Adipocyte (in vitro differentiated cells): ENCODE data around the gene ESYT2.

Experiments
- DNase-seq: peaks from one replicate; pipeline ENCODE4 v3.0.0-alpha.2; 2015; ENCODE audit warnings: low read depth
- H3K27me3 ChIP-seq: replicated peaks from 2 replicates; pipeline ENCODE4 v1.7.0; 2013; ENCODE audit warnings: mild to moderate bottlenecking, low read length, moderate library complexity; ENCODE audit not compliant: control insufficient read depth, insufficient read depth
- H3K36me3 ChIP-seq: 2 replicates; pipeline ENCODE4 v1.7.0; 2013; ENCODE audit warnings: low read length, mild to moderate bottlenecking, moderate library complexity; ENCODE audit not compliant: control insufficient read depth, insufficient read depth, severe bottlenecking
- H3K4me1 ChIP-seq: 2 replicates; pipeline ENCODE4 v1.7.0; 2013; ENCODE audit warnings: mild to moderate bottlenecking, low read length, moderate library complexity; ENCODE audit not compliant: control insufficient read depth, insufficient read depth
- H3K4me3 ChIP-seq: 2 replicates; pipeline ENCODE4 v1.7.0; 2013; ENCODE audit warnings: mild to moderate bottlenecking, low read length, moderate library complexity
- H3K9ac ChIP-seq: 2 replicates; pipeline ENCODE4 v1.7.0; 2013; ENCODE audit warnings: mild to moderate bottlenecking, low read length, moderate library complexity
- H3K9me3 ChIP-seq: 2 replicates; pipeline ENCODE4 v1.7.0; 2013; ENCODE audit warnings: mild to moderate bottlenecking, low read length, moderate library complexity; ENCODE audit not compliant: control insufficient read depth

Gene ESYT2

GRCh38 chr7:158809596-158809995 lies 19.7 kb downstream of the ESYT2 start:
- Histone ChIP-seq H3K9ac (no peak overlapping the region), H3K27me3 (no peaks in the 10 kb centered on the region), H3K36me3 (peaks cover 4% of the 10 kb centered on the region), H3K4me3 (no peak overlapping the region), H3K9me3 (no peaks in the 10 kb centered on the region), H3K4me1 (peaks cover 43% of the 10 kb centered on the region)
- no peak for DNase-seq

DNA sequence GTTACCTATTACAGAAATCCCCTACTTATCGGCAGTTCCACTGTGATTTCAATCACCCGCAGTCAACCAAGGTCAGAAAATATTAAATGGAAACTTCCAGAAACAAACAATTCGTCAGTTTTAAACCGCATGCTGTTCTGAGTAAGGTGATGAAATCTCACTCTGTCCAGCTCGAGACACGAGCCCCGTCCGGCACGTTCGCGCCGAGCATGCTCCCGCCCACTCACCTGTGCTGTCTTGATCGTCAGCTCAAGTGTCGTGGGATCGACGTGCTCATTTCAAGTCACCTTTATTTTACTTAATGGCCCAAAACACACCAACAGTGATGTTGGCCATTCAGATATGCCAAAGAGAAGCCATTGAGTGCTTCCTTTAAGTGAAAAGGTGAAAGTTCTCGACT lies 21.2 kb downstream of the ESYT2 start:
- DNase-seq = no peak
- Histone ChIP-seq H3K4me3 (no peak overlapping the region), H3K4me1 (peaks cover 43% of the 10 kb centered on the region), H3K9me3 (no peaks in the 10 kb centered on the region), H3K9ac (no peak overlapping the region), H3K36me3 (peaks cover 7% of the 10 kb centered on the region), H3K27me3 (no peaks in the 10 kb centered on the region)

DNA sequence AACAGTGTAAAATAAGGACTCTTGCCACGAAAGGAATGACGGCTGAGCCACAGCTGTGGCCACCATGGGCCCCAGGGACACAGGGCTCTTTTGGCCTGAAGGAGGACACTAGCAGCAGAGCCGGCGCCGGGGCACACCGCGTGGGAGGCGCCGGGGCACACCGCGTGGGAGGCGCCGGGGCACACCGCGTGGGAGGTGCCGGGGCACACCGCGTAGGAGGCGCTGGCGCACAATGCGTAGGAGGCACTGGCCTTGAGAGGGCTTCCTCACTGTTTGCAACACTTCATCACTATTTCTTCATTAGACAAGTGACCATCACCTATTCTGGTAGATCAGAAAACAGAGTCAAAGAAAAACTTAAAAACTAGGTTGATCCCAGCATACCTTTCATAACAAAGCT lies 23.4 kb downstream of the ESYT2 start:
- Histone ChIP-seq H3K4me3 (no peak overlapping the region), H3K27me3 (no peaks in the 10 kb centered on the region), H3K36me3 (peaks cover 7% of the 10 kb centered on the region), H3K9me3 (no peaks in the 10 kb centered on the region), H3K4me1 (peaks cover 44% of the 10 kb centered on the region), H3K9ac (no peak overlapping the region)
- DNase-seq = no peak

DNA sequence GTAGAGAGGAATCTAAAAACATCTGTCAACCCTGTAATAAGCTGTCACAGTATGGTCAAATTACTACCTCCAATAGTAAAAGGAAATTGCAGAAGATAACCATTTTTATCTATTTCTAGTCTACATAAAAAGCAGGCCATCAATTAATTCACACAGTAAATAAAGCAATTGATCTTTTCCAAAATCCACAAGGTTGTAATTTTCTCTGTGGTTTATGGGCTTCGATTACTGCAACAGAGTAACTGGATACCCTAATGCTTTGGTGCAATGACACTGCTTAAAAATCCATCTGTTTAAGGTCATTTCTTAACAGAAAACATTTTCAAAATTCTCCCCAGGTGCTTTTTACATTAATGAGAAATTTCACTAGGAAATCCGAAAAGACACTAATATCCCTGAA lies 23.9 kb downstream of the ESYT2 start:
- no peak overlapping the region for H3K9ac ChIP-seq
- H3K36me3 ChIP-seq = peaks cover 7% of the 10 kb centered on the region
- H3K4me1 ChIP-seq = peaks cover 39% of the 10 kb centered on the region
- no peak overlapping the region for H3K4me3 ChIP-seq
- H3K27me3 ChIP-seq = no peaks in the 10 kb centered on the region
- no peaks in the 10 kb centered on the region for H3K9me3 ChIP-seq
- peak; percentile 38 for DNase-seq

DNA sequence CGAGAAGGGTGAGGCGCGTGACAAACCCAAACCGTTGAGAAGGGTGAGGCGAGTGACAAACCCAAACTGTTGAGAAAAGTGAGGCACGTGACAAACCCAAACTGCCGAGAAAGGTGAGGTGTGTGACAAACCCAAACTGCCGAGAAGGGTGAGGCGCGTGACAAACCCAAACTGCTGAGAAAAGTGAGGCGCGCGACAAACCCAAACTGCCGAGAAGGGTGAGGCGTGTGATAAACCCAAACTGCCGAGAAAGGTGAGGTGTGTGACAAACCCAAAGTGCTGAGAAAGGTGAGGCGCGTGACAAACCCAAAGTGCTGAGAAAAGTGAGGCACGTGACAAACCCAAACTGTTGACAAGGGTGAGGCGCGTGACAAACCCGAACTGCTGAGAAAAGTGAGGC lies 25.0 kb downstream of the ESYT2 start:
- H3K9ac ChIP-seq = no peak overlapping the region
- no peaks in the 10 kb centered on the region for H3K9me3 ChIP-seq
- no peak overlapping the region for H3K4me3 ChIP-seq
- H3K27me3 ChIP-seq = no peaks in the 10 kb centered on the region
- H3K36me3 ChIP-seq = peaks cover 7% of the 10 kb centered on the region
- no peak for DNase-seq
- H3K4me1 ChIP-seq = peaks cover 38% of the 10 kb centered on the region

- Histone ChIP-seq H3K36me3 (peaks cover 7% of the 10 kb centered on the region), H3K4me1 (peaks cover 38% of the 10 kb centered on the region), H3K9me3 (no peaks in the 10 kb centered on the region), H3K9ac (peak overlapping the region; percentile 45), H3K4me3 (no peak overlapping the region), H3K27me3 (no peaks in the 10 kb centered on the region)
- no peak for DNase-seq
Measured at GRCh38 chr7:158803367-158803969, 25.8 kb downstream of the ESYT2 start.

DNA sequence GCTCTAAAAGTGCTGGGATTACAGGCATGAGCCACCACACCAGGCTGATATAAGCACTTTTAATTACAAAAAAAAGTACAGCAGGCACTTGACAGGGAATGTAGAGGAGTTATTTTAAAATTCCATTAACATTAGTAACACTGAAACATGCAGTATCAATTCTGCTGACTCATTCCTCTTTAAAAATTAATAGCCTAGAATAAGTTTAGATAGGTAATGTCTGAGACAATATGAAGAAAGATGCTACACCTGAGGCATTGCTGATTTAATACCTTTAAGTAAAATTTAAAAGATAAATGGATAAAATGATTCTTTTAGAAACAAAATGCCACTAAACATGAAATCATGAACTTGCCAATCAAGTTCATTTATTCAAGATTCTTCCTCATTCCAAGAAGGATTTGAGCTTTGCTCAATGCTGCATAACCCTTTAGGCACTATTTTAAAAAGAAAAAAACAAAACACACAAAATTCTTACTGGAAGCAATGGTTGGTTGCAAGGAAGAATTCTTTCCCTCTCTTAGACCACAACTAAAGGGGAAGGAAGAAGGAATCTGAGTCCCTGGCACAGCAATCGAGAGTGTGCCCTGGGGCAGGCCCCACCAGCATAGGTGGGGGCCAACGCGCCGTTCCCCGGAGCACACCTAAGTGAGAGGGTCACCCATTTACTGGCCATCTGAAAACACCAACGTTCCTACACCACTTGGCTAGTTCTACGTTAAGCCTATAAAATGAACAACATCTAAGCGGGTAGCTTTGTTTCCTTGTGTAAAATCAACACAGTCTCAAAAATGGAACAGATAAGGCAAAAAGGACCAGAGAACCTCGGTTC lies 26.6 kb downstream of the ESYT2 start:
- DNase-seq = peak; percentile 64
- peak overlapping the region; percentile 27 for H3K4me3 ChIP-seq
- H3K9ac ChIP-seq = peak overlapping the region; percentile 62
- H3K27me3 ChIP-seq = no peaks in the 10 kb centered on the region
- peaks cover 38% of the 10 kb centered on the region for H3K4me1 ChIP-seq
- H3K9me3 ChIP-seq = no peaks in the 10 kb centered on the region
- H3K36me3 ChIP-seq = peaks cover 5% of the 10 kb centered on the region

- Histone ChIP-seq H3K9ac (no peak overlapping the region), H3K9me3 (no peaks in the 10 kb centered on the region), H3K4me1 (peaks cover 22% of the 10 kb centered on the region), H3K36me3 (peaks cover 38% of the 10 kb centered on the region), H3K4me3 (no peak overlapping the region), H3K27me3 (no peaks in the 10 kb centered on the region)
- no peak for DNase-seq
Measured at GRCh38 chr7:158798741-158799140, 30.6 kb downstream of the ESYT2 start.

DNA sequence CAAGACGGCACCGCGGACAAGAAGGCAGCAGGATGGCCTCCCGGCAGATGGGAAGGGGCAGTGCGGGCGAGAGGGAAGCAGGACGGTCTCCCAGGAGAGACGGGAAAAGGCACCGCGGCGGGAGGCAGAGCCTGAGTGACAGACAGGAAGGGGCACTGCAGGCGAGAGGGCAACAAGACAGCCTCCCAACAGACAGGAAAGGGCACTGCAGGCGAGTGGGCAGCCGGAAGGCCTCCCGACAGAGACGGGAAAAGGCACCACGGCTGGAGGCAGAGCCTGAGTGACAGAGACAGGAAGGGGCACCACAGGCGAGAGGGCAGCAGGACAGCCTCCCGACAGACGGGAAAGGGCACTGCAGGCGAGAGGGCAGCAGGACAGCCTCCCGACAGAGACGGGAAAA lies 32.6 kb downstream of the ESYT2 start:
- Histone ChIP-seq H3K4me1 (peaks cover 6% of the 10 kb centered on the region), H3K4me3 (no peak overlapping the region), H3K36me3 (peaks cover 51% of the 10 kb centered on the region), H3K27me3 (no peaks in the 10 kb centered on the region), H3K9me3 (no peaks in the 10 kb centered on the region), H3K9ac (no peak overlapping the region)
- no peak for DNase-seq

GRCh38 chr7:158795272-158795671 lies 34.0 kb downstream of the ESYT2 start:
- H3K36me3 ChIP-seq = peaks cover 60% of the 10 kb centered on the region

GRCh38 chr7:158791107-158791506 lies 38.2 kb downstream of the ESYT2 start:
- H3K27me3 ChIP-seq = no peaks in the 10 kb centered on the region
- no peaks in the 10 kb centered on the region for H3K9me3 ChIP-seq
- H3K4me3 ChIP-seq = no peak overlapping the region
- no peak for DNase-seq
- no peak overlapping the region for H3K9ac ChIP-seq
- peaks cover 8% of the 10 kb centered on the region for H3K4me1 ChIP-seq
- H3K36me3 ChIP-seq = peaks cover 76% of the 10 kb centered on the region

More at GRCh38 chr7:158795272-158795671, 34.0 kb downstream of the ESYT2 start:
- DNase-seq = no peak
- H3K4me1 ChIP-seq = no peaks in the 10 kb centered on the region
- H3K9ac ChIP-seq = no peak overlapping the region
- no peak overlapping the region for H3K4me3 ChIP-seq
- H3K27me3 ChIP-seq = no peaks in the 10 kb centered on the region
- no peaks in the 10 kb centered on the region for H3K9me3 ChIP-seq
